Mammary epithelial cell (primary cell): ENCODE data around the gene ANKRD17.

Source experiments
- CTCF ChIP-seq, 2 donors: IDR thresholded peaks in 1 of 2; conservative IDR thresholded peaks in 1 of 2; 2 replicates each; pipeline ENCODE4 v1.5.1; 2011 to 2012; ENCODE audit warnings: inconsistent platforms in 2 of 2, low read length in 2 of 2, mild to moderate bottlenecking in 2 of 2, control low read depth in 1 of 2, low read depth in 1 of 2; ENCODE audit not compliant: insufficient read depth in 1 of 2; ENCODE audit errors: extremely low read depth in 1 of 2
- EZH2 ChIP-seq: IDR thresholded peaks from 2 replicates; pipeline ENCODE4 v1.6.1; 2012; ENCODE audit warnings: low read length, inconsistent platforms, borderline replicate concordance

DNA sequence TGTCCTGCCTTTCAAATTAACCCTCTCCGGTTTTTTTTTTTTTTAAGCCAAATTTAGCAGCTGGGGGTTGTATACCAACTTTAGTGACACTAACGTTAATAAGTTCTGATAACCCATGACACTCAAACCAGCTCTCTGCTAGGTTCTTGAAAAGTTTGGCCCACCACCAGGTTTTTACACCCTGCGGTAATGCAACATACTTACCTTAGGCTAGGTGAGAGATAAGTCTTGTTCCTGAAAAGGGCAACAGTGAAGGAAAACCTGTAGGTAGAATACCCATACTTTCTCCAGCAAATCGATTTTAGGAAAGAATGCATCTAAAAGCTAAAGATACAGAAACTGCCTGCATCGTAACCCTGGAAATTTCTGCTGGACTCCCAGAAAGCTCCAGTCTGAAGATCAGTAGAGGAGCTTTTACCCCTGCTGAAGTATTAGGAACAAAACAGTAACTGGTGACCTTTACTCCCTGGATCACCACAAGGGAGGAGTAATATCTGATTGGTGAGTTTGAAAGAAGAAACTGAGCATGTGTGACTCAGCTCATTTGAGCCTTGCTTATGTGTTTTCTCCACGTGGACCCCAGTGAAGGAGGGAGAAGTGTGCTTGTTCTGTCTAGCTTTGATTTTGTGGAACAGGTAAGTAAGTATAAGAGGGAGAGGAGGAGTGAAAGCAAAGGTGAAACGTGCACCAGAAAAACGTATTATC is 154.6 kb downstream of the ANKRD17 start:
- TF ChIP-seq CTCF (conservative IDR thresholded peaks at IDR 0.05 in 1 of 2, IDR thresholded peaks at IDR 0.05 in 1 of 2; ENCODE audit: extremely low read depth in 1 of 2, insufficient read depth in 1 of 2, low read depth in 1 of 2, low read length in 2 of 2): no peak
- TF ChIP-seq EZH2: no peak
